GM19238 (cell line): ENCODE data around the gene ZNHIT6.

Source experiments
- DNase-seq: peaks from one replicate; pipeline ENCODE4 v3.0.0; 2011; ENCODE audit warnings: low spot score; ENCODE audit not compliant: insufficient read length

The ZNHIT6 gene

GRCh38 chr1:85621430-85621829 is 86.8 kb downstream of the ZNHIT6 start:
- no peak for DNase-seq

GRCh38 chr1:85617633-85618100 is 90.6 kb downstream of the ZNHIT6 start:
- DNase-seq, result no peak

DNA sequence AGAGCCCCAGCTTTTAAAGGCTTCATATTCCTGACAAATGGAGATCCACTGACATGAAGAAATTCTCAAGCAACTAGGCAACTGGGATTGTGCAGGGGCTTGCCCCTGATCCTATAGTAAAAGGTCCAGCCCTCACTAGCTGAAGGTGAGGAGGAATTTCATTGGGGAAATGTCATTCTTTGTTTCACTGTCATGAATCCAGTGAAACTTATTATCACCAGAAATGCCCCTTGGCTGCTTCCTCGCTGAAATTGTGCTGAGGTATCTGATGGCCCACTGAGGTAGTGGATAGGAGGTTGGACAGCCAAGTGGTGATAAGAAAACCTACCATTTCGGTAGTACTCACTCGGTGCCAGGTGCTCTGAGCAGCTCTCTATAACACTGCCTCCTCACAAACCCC is 91.5 kb downstream of the ZNHIT6 start:
- no peak for DNase-seq

DNA sequence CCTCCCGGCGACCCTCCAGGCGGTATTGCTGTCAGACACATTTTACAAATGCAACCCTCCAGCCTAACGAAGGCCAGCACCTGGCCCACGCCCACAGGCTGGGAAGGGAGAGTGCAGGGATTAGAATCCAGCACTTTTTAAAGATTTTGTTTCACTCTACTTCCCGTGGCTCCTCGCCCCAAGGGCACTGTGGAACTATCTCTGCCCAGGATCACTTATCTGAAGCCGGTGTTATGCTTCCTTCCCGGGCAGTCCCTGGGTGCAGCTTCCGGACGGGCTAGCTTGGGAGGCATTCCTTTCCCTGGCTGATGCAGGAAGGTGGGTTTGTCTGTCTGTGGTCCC is 91.9 kb downstream of the ZNHIT6 start:
- no peak for DNase-seq

DNA sequence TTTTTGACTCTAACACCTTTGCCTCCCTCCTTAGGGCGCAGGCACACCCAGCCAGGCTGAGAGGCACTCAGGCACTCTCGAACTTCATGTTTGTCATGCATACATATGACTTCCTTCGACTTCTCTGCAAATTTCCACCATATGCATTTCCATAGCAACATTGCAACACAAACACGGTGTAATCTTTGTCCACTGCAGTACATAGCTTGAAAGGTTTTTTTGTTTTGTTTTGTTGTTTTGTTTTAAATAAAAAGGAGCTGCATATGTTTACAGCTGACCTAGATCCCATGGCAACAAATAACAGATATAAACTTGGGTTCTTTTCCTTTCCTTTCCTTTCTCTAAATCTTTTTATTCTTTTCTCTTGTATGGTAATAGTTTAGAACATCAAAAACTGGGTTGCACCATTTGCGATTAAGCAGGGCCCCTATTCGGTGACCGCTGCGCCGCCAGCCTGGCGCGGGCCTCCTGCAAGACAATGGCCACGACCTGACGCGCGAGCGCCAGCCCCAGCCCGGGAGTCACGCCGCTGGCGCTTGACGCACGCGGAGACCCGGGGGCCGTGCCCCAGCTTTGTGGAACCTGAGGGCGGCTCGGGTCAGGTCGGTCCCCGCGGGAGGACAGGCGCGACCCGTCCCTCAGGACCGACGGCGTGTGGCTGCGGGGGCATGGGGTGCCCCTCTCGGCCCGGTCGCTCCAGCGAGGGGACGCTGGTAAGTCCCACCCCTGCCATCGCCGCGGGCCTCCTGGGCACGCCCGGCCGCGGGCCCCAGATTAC is 92.5 kb downstream of the ZNHIT6 start:
- DNase-seq, result no peak

DNA sequence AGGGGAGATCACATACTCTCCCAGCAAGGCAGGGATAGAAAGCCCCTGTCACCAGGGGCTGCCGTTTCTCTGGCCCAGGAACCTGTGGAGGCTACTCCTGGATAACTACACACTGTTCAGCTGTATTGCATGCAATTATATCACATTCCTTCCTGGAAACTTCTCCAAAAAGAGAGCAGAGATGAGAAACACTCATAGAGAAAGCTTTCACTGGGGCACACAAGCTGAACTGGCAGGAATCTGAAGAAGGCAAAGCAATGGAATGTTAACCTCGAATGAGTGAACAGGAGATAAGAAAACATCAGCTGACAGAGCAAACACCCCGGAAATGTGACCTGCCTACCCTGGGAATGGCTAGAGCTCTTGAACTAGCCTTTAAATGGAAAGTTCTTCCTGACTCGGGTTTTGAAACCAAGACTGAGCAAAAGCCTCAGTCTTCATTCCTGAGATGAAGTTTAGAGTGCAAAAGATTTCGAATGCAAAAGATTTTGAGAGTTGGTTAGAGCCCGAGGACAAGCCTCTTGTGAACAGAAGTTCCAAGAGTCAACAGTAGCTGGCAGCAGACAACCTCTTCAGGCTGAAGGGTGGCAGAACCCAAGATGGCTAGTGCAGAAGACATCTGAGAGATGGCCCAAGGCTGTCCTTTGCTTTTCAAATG is 95.4 kb downstream of the ZNHIT6 start:
- no peak for DNase-seq

DNA sequence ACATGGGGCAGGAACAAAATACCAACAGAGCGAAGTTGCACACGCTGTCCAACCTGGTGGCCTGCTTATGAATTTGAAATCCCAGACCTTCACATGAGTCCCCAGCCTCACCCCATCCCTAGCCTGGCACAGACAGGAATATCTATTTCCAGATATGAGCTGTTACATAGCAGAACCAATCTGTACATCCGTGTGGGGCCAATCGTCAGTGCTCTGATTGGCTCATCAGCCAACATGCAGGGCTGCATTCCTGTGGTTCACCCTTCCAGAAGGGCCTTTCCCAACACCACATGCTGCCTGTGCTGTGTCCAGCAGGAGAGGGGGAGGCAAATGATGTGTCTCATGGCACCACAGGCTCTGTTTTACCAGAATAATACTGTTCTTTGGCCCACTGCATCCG is 96.4 kb downstream of the ZNHIT6 start:
- no peak for DNase-seq

- no peak for DNase-seq
Observed at GRCh38 chr1:85611425-85611824, 96.8 kb downstream of the ZNHIT6 start.

- no peak for DNase-seq
Observed at GRCh38 chr1:85609976-85610375, 98.3 kb downstream of the ZNHIT6 start.

DNA sequence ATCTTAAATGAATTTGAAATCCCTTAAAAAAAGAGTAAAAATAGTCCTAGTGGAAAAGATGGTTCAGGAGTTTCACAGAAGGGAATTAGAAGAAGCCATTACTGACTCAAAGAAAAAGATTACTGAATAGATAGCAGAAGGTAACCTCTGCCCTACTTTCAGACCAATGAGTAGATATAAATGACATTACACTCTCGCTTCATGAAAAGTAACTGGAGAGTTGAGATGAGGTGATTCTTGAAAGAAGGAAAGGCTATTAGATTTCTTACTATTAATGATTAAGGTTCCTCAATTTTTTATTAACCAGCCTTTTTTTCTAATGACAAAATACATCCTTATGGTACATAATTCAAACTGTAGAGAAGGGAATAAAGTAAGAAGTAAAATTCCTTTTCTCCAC is 99.4 kb downstream of the ZNHIT6 start:
- no peak for DNase-seq

DNA sequence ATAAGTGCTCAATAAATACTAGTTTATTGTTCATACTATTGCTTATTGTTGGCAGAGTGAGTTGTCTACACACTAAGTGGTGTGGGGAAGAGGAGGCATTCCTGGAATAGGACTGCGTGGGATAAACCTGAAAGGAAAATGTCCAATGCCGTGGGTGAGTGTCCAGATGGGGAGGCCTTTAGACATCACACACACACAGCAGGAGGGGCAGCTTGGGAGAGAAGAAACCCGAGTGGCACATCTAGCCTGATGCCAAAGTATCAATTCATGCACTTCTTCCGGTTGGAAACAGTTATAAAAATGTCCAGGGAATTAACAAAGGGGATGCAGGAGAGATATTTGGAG is 100.3 kb downstream of the ZNHIT6 start:
- DNase-seq, result no peak

- no peak for DNase-seq
Observed at GRCh38 chr1:85607126-85607920, 100.9 kb downstream of the ZNHIT6 start.

DNA sequence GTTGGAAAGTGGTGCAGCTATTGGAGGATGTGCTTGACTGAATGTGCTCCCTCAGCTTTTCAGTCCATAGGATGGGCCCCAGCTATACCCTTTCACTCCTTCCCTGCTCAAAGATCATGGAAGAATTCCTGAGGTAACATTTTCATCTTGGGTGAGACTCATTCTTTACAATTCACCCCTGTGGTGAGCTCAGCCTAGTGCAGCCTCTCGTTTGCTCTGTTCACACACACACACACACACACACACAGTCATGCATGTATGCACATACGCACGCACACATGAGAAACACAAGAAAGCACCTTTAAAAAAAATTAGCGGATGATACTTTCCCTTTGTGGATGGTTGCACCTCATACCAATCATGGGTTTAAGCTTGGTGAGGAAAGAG is 101.8 kb downstream of the ZNHIT6 start:
- DNase-seq, result no peak

DNA sequence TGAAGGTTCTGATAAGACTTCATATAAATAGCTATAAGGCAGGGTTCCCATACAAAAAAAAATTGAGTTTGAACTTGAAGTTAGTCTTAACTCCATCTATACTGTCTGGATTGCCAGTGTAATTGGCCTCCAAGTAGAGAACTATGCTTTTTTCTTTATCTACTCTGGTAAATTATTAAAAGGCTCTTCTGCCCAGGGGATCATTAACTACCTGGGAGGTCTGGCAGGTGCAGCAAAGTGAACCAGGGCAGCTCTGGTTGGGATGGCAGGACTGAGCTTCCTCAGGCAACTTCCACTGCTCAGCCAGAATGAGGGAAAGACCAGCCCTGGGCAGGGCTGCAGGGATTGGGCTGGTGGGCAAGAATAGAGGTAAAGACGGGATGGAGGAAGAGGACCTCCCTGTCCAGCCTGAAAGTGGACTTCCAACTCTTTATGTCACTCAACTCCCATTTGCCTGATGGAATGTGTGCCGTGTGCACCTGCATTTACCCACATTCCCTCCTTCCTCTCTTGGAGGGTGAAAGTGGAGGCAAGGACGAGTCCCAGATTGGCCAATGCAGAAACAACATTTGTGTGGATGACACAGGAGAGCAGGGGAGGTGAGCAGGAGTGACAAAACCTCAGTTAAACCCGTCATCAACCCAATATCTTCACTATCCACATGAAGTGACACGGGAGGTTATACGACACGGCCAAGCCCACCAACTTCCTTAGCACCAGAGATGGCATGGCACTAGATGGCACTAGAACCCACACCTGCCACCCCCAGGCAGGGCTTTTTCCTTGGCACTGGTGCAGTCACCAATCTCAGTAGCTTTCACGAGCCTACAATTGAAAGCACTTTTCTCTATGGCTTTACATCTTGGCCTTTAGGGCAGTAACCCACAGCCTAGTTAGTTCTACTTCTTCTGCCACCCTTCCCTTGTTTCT is 102.5 kb downstream of the ZNHIT6 start:
- no peak for DNase-seq

GRCh38 chr1:85604298-85604997 is 103.8 kb downstream of the ZNHIT6 start:
- no peak for DNase-seq

- DNase-seq, result no peak
Observed at GRCh38 chr1:85603086-85603880, 105.0 kb downstream of the ZNHIT6 start.

GRCh38 chr1:85602571-85602970 is 105.7 kb downstream of the ZNHIT6 start:
- no peak for DNase-seq

DNA sequence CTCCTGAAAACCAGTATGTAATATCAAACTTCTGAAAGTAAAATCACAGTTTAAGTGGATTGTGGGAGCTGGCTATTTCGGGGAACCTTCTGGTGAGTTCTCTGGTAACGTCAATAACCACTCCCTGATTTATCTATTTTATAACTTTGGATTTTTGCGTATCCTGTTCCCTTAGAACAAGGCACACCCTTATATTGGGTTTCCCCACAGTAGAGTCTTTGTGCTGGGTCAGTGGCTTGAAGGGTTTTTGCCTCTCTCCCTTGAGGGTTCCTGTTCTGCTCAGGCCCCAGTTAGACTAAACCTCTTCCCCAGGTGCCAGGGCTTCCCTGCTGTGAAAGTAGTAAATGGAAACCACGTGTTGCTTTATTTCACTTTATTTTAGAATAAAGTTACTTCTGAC is 106.3 kb downstream of the ZNHIT6 start:
- DNase-seq, result no peak

GRCh38 chr1:85599681-85600080 is 108.6 kb downstream of the ZNHIT6 start:
- DNase-seq, result no peak
